Parathyroid adenoma (tissue), 2 donors: ENCODE data around the gene PRKAG1.
A peak's percentile ranks its signal among the peaks of the same experiment; 100 is the strongest.

ENCODE experiments used
- H2AFZ ChIP-seq: fragments of 300-600 bp; sonication (generic); one replicate; pipeline ENCODE4 v1.7.0; 2017; ENCODE audit warnings: antibody characterized with exemption, mild to moderate bottlenecking
- H3K27ac ChIP-seq: fragments of 300-600 bp; sonication (generic); one replicate; pipeline ENCODE4 v1.7.0; 2017
- H3K27me3 ChIP-seq: fragments of 300-600 bp; sonication (generic); one replicate; pipeline ENCODE4 v1.7.0; 2017; ENCODE audit warnings: low read length; ENCODE audit not compliant: control insufficient read depth, insufficient read depth
- H3K36me3 ChIP-seq: fragments of 300-600 bp; sonication (generic); one replicate; pipeline ENCODE4 v1.7.0; 2017; ENCODE audit warnings: low read length; ENCODE audit not compliant: control insufficient read depth, insufficient read depth
- H3K4me1 ChIP-seq: fragments of 300-600 bp; sonication (generic); one replicate; pipeline ENCODE4 v1.7.0; 2017; ENCODE audit warnings: control low read depth
- H3K4me2 ChIP-seq: fragments of 300-600 bp; sonication (generic); one replicate; pipeline ENCODE4 v1.7.0; 2017; ENCODE audit warnings: low read length
- H3K4me3 ChIP-seq: fragments of 300-600 bp; sonication (generic); one replicate; pipeline ENCODE4 v1.7.0; 2017; ENCODE audit warnings: low read depth, low read length
- H3K79me2 ChIP-seq: fragments of 300-600 bp; sonication (generic); one replicate; pipeline ENCODE4 v1.7.0; 2017; ENCODE audit warnings: control low read depth
- H3K9ac ChIP-seq: fragments of 300-600 bp; sonication (generic); one replicate; pipeline ENCODE4 v1.7.0; 2017; ENCODE audit warnings: mild to moderate bottlenecking
- H3K9me3 ChIP-seq: fragments of 300-600 bp; sonication (generic); one replicate; pipeline ENCODE4 v1.7.0; 2017; ENCODE audit warnings: low read length; ENCODE audit not compliant: control insufficient read depth
- TF ChIP-seq, protein P1 (sequence below): fragments of 300-600 bp; sonication (generic); IDR thresholded peaks from one replicate; pipeline ENCODE4 v1.7.0; 2017; ENCODE audit warnings: antibody characterized with exemption, mild to moderate bottlenecking
- donor health status: primary hyperparathyroidism.

The PRKAG1 gene

GRCh38 chr12:49057888-49058287 lies 39.3 kb upstream of the PRKAG1 start:
- Histone ChIP-seq H3K4me3 (peak overlapping the region; percentile 89), H3K79me2 (peaks cover 60% of the 10 kb centered on the region), H3K4me1 (peaks cover 32% of the 10 kb centered on the region), H2AFZ (no peak overlapping the region), H3K4me2 (peak overlapping the region; percentile 97), H3K36me3 (no peaks in the 10 kb centered on the region), H3K27me3 (no peaks in the 10 kb centered on the region), H3K27ac (no peak overlapping the region), H3K9ac (no peak overlapping the region), H3K9me3 (no peaks in the 10 kb centered on the region)
- TF ChIP-seq, protein P1, sequence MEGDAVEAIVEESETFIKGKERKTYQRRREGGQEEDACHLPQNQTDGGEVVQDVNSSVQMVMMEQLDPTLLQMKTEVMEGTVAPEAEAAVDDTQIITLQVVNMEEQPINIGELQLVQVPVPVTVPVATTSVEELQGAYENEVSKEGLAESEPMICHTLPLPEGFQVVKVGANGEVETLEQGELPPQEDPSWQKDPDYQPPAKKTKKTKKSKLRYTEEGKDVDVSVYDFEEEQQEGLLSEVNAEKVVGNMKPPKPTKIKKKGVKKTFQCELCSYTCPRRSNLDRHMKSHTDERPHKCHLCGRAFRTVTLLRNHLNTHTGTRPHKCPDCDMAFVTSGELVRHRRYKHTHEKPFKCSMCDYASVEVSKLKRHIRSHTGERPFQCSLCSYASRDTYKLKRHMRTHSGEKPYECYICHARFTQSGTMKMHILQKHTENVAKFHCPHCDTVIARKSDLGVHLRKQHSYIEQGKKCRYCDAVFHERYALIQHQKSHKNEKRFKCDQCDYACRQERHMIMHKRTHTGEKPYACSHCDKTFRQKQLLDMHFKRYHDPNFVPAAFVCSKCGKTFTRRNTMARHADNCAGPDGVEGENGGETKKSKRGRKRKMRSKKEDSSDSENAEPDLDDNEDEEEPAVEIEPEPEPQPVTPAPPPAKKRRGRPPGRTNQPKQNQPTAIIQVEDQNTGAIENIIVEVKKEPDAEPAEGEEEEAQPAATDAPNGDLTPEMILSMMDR, result no peak

- no peaks in the 10 kb centered on the region for H3K36me3 ChIP-seq
- H3K4me2 ChIP-seq, result peak overlapping the region; percentile 68
- no peak overlapping the region for H2AFZ ChIP-seq
- H3K27ac ChIP-seq, result no peak overlapping the region
- H3K79me2 ChIP-seq, result peaks cover 60% of the 10 kb centered on the region
- no peak overlapping the region for H3K9ac ChIP-seq
- peaks cover 32% of the 10 kb centered on the region for H3K4me1 ChIP-seq
- no peaks in the 10 kb centered on the region for H3K9me3 ChIP-seq
- TF ChIP-seq, protein P1, result no peak
- no peak overlapping the region for H3K4me3 ChIP-seq
- H3K27me3 ChIP-seq, result no peaks in the 10 kb centered on the region
These were observed 37.6 kb upstream of the PRKAG1 start for GRCh38 chr12:49055978-49056754.

GRCh38 chr12:49055092-49055491 lies 36.5 kb upstream of the PRKAG1 start:
- H3K4me3 ChIP-seq, result no peak overlapping the region
- peaks cover 32% of the 10 kb centered on the region for H3K4me1 ChIP-seq
- no peak overlapping the region for H3K9ac ChIP-seq
- no peak overlapping the region for H3K4me2 ChIP-seq
- H3K27me3 ChIP-seq, result no peaks in the 10 kb centered on the region
- peaks cover 55% of the 10 kb centered on the region for H3K79me2 ChIP-seq
- no peaks in the 10 kb centered on the region for H3K36me3 ChIP-seq
- H3K9me3 ChIP-seq, result no peaks in the 10 kb centered on the region
- H2AFZ ChIP-seq, result no peak overlapping the region
- TF ChIP-seq, protein P1, result no peak
- H3K27ac ChIP-seq, result no peak overlapping the region

GRCh38 chr12:49054524-49054923 lies 35.9 kb upstream of the PRKAG1 start:
- Histone ChIP-seq H3K4me1 (peaks cover 32% of the 10 kb centered on the region), H3K4me2 (no peak overlapping the region), H3K79me2 (peaks cover 56% of the 10 kb centered on the region), H3K27me3 (no peaks in the 10 kb centered on the region), H2AFZ (no peak overlapping the region), H3K27ac (no peak overlapping the region), H3K9ac (no peak overlapping the region), H3K4me3 (no peak overlapping the region), H3K36me3 (no peaks in the 10 kb centered on the region), H3K9me3 (no peaks in the 10 kb centered on the region)
- TF ChIP-seq, protein P1, result no peak

- Histone ChIP-seq H3K36me3 (no peaks in the 10 kb centered on the region), H3K9ac (no peak overlapping the region), H3K27me3 (no peaks in the 10 kb centered on the region), H3K9me3 (no peaks in the 10 kb centered on the region), H3K4me2 (no peak overlapping the region), H3K4me1 (peaks cover 32% of the 10 kb centered on the region), H3K79me2 (peaks cover 56% of the 10 kb centered on the region), H2AFZ (no peak overlapping the region), H3K4me3 (no peak overlapping the region), H3K27ac (no peak overlapping the region)
- TF ChIP-seq, protein P1, result no peak
These were observed 35.5 kb upstream of the PRKAG1 start for GRCh38 chr12:49054096-49054495.
